GM18498 (cell line): ENCODE measurements around the gene FOXE3.
A peak's percentile ranks its signal among the peaks of the same experiment; 100 is the strongest.
"Not testable (repeated sequence)": the region's sequence is repeated elsewhere in the genome, so short reads cannot be mapped to it uniquely, and the experiment has no call there.

Source experiments
- ATAC-seq: cut with Tn5 transposase; IDR thresholded peaks from one replicate; pipeline ENCODE4 v1.9.1; 2021; ENCODE audit warnings: mild to moderate bottlenecking, moderate library complexity; ENCODE audit not compliant: unreplicated experiment

Gene FOXE3

GRCh38 chr1:47444562-47445465 lies 28.7 kb downstream of the FOXE3 start:
- ATAC-seq: no peak

- no peak for ATAC-seq
Measured at GRCh38 chr1:47445823-47446550, 29.9 kb downstream of the FOXE3 start.

GRCh38 chr1:47448462-47449222 lies 32.6 kb downstream of the FOXE3 start:
- ATAC-seq: no peak

GRCh38 chr1:47449822-47450552 lies 33.9 kb downstream of the FOXE3 start:
- no peak for ATAC-seq

- no peak for ATAC-seq
Measured at GRCh38 chr1:47450606-47451005, 34.5 kb downstream of the FOXE3 start.

GRCh38 chr1:47452426-47452825 lies 36.3 kb downstream of the FOXE3 start:
- no peak for ATAC-seq

- ATAC-seq: not testable (repeated sequence)
Measured at GRCh38 chr1:47453910-47454309, 37.8 kb downstream of the FOXE3 start.

GRCh38 chr1:47456250-47456649 lies 40.2 kb downstream of the FOXE3 start:
- ATAC-seq: no peak

GRCh38 chr1:47457547-47457946 lies 41.5 kb downstream of the FOXE3 start:
- not testable (repeated sequence) for ATAC-seq

- ATAC-seq: no peak
Measured at GRCh38 chr1:47459253-47459788, 43.2 kb downstream of the FOXE3 start.

GRCh38 chr1:47460040-47460439 lies 44.0 kb downstream of the FOXE3 start:
- ATAC-seq: no peak

- peak; percentile 62 for ATAC-seq
Measured at GRCh38 chr1:47460456-47460855, 44.4 kb downstream of the FOXE3 start.

GRCh38 chr1:47465605-47466004 lies 49.5 kb downstream of the FOXE3 start:
- no peak for ATAC-seq
